ENCODE measurements around the gene TEKT4.
"Not testable (repeated sequence)": the region's sequence is repeated elsewhere in the genome, so short reads cannot be mapped to it uniquely, and the experiment has no call there.

The TEKT4 gene, protein sequence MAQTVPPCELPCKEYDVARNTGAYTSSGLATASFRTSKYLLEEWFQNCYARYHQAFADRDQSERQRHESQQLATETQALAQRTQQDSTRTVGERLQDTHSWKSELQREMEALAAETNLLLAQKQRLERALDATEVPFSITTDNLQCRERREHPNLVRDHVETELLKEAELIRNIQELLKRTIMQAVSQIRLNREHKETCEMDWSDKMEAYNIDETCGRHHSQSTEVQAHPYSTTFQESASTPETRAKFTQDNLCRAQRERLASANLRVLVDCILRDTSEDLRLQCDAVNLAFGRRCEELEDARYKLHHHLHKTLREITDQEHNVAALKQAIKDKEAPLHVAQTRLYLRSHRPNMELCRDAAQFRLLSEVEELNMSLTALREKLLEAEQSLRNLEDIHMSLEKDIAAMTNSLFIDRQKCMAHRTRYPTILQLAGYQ

DNA sequence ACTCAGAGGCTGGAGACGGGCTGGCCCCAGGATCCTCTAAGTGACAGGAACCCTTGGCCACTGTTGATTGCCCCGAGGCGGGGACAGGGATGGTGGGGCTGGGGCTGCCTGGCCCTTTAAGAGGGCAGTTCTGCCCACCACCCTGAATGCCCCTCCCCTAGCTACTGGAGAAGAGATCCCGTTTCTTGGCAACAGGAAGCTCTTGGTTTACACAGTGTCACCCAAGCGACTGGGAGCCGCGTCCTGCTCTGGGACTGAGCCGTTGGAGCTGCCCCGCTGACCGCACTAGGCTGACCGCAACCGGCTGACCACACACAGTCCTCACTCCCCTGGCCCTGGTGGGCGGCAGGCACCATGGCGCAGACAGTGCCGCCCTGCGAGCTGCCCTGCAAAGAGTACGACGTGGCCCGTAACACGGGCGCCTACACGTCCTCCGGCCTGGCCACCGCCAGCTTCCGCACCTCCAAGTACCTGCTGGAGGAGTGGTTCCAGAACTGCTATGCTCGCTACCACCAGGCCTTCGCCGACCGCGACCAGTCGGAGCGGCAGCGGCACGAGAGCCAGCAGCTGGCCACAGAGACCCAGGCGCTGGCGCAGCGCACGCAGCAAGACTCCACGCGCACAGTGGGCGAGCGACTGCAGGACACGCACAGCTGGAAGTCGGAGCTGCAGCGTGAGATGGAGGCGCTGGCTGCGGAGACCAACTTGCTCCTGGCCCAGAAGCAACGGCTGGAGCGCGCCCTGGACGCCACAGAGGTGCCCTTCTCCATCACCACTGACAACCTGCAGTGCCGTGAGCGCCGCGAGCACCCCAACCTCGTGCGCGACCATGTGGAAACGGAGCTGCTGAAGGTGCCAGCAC is at the start of gene TEKT4:
Gene TEKT4 (plus strand): TSS at position 205 of the 862 bp plus-strand sequence. CDS start 150 bp downstream, at position 355.
- DNase-seq (ENCODE audit: extremely low read depth, insufficient read length) = no peak
- TF ChIP-seq, protein P1, sequence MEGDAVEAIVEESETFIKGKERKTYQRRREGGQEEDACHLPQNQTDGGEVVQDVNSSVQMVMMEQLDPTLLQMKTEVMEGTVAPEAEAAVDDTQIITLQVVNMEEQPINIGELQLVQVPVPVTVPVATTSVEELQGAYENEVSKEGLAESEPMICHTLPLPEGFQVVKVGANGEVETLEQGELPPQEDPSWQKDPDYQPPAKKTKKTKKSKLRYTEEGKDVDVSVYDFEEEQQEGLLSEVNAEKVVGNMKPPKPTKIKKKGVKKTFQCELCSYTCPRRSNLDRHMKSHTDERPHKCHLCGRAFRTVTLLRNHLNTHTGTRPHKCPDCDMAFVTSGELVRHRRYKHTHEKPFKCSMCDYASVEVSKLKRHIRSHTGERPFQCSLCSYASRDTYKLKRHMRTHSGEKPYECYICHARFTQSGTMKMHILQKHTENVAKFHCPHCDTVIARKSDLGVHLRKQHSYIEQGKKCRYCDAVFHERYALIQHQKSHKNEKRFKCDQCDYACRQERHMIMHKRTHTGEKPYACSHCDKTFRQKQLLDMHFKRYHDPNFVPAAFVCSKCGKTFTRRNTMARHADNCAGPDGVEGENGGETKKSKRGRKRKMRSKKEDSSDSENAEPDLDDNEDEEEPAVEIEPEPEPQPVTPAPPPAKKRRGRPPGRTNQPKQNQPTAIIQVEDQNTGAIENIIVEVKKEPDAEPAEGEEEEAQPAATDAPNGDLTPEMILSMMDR (IDR thresholded peaks at IDR 0.05; ENCODE audit: insufficient read depth, low read length, poor library complexity, severe bottlenecking) = no peak
- Histone ChIP-seq H3K4me3 (replicated peaks; ENCODE audit: low read depth, low read length) (no peak within 1 kb of the TSS), H3K27me3 (replicated peaks; ENCODE audit: control insufficient read depth, insufficient read depth, low read length) (no peaks in the 10 kb centered on the region; the same call in 1 of the 2 replicates), H3K36me3 (ENCODE audit: control insufficient read depth, insufficient read depth, low read length) (no peaks in the 10 kb centered on the region)

DNA sequence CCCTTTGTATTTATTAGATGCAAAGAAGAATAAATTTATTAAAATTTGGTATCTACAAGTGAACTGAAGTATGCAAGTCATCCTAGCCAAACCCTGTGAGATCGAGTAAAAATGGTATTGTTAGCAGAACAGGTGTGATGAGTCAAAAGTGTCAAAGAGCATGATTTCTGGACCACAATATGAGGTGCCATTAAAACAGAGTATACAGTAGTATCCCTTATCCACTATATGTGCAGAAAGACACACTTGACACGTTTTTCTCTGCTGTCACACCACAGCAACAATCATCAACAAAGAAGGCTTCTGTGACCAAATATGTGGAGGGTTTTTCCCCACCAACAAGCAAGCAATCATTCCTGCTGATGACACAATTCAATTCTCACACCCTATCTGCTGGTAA is 32.0 kb upstream of the TEKT4 start:
- H3K36me3 ChIP-seq (ENCODE audit: control insufficient read depth, insufficient read depth, low read length); DNase-seq (ENCODE audit: extremely low read depth, insufficient read length); H3K27me3 ChIP-seq (replicated peaks; ENCODE audit: control insufficient read depth, insufficient read depth, low read length); H3K4me3 ChIP-seq (replicated peaks; ENCODE audit: low read depth, low read length): not testable (repeated sequence)

DNA sequence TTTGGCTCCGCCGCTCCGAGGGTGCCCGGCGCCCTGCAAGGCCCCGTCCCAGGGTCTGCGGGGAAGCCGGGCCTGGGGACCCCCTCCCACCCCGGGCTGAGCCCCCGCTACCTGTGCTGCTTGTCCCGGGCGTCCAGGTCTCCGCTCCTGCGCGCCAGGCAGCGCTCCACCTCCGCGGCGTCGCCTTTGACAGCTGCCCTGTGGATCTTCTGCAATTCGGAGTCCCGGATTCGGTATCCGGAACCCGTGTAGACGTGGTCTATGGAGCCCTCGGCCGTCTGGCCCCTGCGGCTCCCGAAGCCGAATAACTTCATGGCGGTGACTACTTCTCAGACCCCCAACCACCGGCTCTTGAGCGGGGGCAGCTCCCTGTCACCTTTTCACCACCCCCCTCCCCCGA is 14.4 kb upstream of the TEKT4 start:
- not testable (repeated sequence) for H3K27me3 ChIP-seq (replicated peaks; ENCODE audit: control insufficient read depth, insufficient read depth, low read length); H3K36me3 ChIP-seq (ENCODE audit: control insufficient read depth, insufficient read depth, low read length); H3K4me3 ChIP-seq (replicated peaks; ENCODE audit: low read depth, low read length); DNase-seq (ENCODE audit: extremely low read depth, insufficient read length)

DNA sequence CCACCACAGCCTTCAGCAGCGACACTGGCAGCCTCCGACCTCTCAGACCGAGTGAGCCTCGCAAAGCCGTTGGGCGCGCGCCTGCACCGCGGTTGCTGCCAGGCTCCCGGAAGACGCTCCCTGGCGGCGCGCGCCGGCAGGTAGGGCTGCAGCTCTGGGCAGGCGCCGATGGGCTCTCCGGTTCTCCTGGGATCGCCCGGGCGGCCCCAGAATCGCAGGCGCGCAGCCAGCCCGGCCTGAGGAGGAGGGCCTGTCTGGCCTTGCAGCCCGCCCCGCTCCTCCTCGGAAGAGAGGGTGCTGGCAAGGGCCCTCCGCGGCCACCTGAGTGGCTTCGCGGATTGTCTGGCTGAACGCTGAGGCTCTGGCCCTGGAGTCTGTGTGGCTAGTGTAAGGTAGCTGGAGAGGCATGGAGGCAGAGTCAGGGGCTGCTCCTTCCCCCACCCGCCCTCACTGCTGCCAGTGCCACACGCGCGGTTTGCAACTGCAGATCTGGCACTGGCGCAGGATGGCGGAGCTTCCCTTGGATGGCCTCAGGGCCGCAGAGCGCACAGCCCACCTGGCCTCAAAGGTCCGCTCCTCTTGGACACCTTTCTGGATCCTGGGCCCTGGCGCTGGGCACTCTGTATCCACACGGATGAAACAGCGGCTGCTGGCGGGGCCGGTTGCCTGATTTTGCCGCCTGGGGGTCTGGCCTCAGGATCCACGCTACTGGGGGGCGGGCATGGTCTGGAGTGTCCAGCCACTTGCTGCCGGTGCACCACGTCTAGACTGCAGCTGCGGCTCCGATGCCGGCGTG is 13.7 kb upstream of the TEKT4 start:
- not testable (repeated sequence) for DNase-seq (ENCODE audit: extremely low read depth, insufficient read length); H3K36me3 ChIP-seq (ENCODE audit: control insufficient read depth, insufficient read depth, low read length)

DNA sequence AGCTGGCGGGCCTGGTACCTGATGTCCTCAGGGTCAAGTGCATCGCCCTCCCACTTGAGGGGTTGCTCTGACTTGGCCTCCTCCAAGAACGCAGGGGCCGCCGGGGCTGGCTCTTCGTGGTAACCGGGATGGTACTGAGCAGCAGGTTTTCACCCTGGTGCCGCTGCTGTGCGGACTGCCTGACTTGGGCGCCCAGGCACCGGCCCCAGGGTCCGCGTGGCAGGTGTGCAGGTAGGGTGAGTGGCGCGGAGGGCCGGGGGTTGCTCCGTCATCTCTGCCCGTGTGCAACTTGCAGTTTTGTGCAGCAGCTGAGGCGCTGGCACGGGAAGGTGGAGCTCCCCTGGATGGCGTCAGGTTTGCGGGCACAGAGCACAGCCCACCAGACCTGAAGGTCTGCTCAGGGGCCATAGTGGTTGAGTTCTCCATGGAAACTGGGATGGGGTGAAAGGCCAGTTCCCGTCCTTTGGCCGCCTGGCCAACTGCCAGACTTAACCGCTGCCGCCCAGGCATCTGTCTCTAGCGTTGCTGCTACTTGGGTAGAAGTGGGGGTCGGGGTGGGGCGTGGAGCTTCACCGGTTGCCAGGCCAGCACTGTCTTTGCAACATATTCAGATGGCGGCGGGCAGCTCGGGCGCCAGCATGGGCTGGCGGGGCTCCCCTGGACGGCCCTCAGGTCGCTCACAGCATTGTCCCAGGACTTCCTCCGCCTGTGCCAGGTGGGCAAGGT is 12.9 kb upstream of the TEKT4 start:
- H3K27me3 ChIP-seq (replicated peaks; ENCODE audit: control insufficient read depth, insufficient read depth, low read length); DNase-seq (ENCODE audit: extremely low read depth, insufficient read length); H3K36me3 ChIP-seq (ENCODE audit: control insufficient read depth, insufficient read depth, low read length); H3K4me3 ChIP-seq (replicated peaks; ENCODE audit: low read depth, low read length): not testable (repeated sequence)

More for the DNA sequence above, 13.7 kb upstream of the TEKT4 start:
- H3K4me3 ChIP-seq (replicated peaks; ENCODE audit: low read depth, low read length); H3K27me3 ChIP-seq (replicated peaks; ENCODE audit: control insufficient read depth, insufficient read depth, low read length): not testable (repeated sequence)

DNA sequence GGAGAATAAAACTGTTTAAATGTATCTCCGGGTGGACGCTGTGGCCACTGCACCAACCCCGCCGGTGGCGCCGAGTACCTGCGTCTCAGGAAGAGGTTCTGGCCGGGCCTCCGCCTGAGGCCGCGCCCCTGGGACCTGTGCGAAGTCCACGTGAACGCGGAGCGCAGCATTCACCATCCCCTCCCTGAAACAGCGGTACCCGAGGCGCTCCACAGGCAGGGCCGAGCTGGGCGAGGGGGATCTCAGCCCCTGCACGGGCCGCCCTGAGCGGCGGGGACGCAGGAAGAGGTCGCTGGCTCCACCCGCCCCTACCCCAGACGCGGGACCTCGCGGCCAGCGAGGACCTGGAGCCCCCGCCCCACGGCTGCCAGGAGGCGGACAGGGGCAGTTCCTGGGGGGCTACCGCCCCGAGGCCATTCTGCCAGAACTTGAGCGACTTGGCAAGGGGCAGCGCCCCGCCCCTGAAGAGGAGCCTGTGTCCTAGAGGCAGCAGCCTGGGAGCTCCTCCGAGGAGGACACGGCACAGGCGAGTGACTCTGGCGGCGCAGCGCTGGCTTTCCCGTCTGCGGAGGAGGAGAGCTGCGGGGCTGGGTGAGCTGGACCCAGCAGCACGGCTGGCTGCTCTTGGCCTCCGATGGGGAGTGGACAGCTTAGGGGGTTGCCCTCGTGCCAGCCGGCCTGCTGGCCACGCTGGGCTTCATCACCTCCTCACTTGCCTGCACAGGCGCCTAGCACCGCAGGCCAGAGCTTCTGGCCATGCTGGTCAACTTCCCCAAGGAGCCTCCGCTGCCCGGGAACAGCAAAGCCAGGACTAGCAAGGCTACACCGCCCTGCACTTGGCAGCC is 9.7 kb upstream of the TEKT4 start:
- Histone ChIP-seq H3K36me3 (ENCODE audit: control insufficient read depth, insufficient read depth, low read length) (no peaks in the 10 kb centered on the region), H3K27me3 (replicated peaks; ENCODE audit: control insufficient read depth, insufficient read depth, low read length) (no peaks in the 10 kb centered on the region; the same call in 1 of the 2 replicates), H3K4me3 (replicated peaks; ENCODE audit: low read depth, low read length) (no peak overlapping the region)
- DNase-seq (ENCODE audit: extremely low read depth, insufficient read length) = no peak
- TF ChIP-seq, protein P1 (IDR thresholded peaks at IDR 0.05; ENCODE audit: insufficient read depth, low read length, poor library complexity, severe bottlenecking) = no peak

DNA sequence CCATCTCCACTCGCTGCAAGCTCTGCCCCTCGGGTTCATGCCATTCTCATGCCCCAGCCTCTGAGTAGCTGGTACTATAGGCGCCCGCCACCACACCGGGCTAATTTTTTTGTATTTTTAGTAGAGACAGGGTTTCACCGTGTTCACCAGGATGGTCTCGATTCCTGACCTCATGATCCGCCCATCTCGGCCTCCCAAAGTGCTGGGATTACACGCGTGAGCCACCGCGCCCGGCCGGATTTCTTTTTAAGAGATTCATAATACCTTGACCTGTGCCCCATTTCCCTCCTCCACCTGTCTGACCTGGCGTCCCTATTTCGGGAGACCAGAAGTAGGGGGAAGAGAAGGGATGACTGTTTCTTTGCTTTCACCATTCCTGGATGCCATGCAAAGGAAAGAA is 8.3 kb upstream of the TEKT4 start:
- not testable (repeated sequence) for H3K27me3 ChIP-seq (replicated peaks; ENCODE audit: control insufficient read depth, insufficient read depth, low read length); H3K36me3 ChIP-seq (ENCODE audit: control insufficient read depth, insufficient read depth, low read length); DNase-seq (ENCODE audit: extremely low read depth, insufficient read length); H3K4me3 ChIP-seq (replicated peaks; ENCODE audit: low read depth, low read length)

Data from GM06990 (cell line).